HG03558 (cell line): Measurements from ENCODE around the gene MFNG.

Experiments used
- ATAC-seq: cut with Tn5 transposase; IDR thresholded peaks from one replicate; pipeline ENCODE4 v1.9.1; 2021; ENCODE audit warnings: moderate number of reproducible peaks; ENCODE audit not compliant: unreplicated experiment; ENCODE audit errors: extremely low read depth

Gene MFNG

DNA sequence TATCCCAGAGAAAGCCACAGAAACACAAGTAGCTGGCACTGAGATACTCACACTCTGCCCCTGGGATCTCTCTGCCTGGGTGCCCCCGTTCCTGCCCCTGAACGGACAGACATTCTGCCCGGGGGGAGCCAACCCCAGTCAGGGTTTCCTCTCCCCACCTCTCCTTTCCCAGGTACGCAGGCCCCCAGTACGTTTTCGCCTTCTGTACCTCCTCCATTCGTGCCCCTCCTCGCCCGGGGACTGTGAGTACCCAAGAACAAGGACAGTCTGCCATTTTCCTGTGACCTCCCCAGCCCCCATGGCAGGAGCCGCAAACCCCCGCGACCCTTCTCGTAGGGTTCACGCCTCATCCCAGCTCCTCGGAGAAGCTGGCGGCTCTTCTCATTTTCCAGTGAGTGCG lies 29.8 kb downstream of the MFNG start:
- ATAC-seq, result no peak

DNA sequence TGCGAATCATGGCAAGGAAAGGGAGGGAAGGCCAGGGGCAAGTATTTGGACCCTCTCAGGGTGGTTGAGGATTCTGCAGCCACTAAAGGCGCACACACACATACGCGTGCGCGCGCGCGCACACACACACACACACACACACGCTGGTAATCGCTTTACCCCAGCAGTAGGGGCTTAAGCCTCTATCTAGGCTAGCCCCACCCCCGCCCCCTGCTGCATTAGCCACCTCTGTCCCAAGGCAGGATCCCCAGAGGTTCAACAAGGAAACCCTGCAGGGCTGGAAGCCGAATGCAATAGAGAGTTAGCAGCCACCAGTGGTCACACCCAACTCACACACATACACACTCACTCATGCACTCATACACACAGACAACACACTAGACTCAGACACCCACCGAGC lies 30.3 kb downstream of the MFNG start:
- no peak for ATAC-seq

DNA sequence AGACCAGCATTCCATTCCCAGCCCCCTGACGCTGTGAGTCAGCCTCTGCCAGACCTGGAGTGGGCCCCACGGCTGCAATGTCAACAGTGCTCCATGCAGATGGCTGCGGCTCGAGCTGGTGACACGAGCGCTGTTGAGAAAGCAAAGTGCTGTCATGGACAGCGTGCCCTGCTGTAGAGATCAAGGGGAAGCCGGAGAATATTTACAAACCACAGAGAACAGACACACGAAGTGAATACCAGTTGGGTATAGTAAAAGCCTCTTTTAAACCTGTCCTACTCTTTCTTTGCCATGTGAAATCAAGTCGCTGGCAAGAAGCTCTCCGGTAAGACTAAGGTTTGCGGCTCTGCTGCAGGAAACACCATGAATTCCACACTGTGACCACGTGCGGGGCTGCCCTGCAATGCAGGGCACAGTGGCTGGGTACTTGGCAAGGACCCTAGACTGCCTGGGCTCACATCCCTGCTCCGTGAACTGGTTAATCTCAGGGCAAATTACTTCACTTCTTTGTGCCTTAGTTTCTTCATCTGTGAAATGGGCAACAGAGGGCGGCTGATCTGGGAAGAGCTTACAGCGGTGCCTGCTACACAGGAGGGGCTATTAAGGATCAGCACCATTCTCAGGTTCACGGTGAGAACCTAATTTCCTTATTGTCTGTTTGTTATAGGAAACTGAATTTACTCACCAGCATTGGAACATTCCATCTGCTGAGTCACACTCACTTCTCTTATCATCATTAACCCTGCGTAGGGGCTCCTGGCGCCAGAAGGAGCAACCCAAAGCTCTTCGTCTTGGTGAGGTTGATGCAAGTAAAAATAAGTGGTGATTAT lies 31.1 kb downstream of the MFNG start:
- ATAC-seq, result no peak

DNA sequence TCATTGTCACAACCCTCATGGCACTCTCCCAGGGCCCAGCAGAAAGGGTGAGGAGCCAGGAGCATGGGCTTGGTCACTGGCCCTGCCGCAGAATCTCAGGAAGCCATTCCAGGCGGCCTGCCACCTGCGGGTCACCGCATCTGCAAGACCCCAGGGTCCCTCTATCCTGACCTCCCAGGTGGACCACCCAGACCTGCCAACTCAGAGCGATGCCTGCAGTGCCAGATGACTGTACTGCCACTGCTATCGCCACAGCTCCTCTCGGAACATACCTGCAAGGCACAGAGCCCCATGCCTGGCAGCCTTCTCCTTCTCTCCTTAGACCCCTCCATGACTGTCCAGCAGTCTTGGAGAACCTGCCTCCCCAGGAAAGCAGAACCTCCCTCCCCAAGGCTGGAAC lies 32.5 kb downstream of the MFNG start:
- ATAC-seq, result no peak

DNA sequence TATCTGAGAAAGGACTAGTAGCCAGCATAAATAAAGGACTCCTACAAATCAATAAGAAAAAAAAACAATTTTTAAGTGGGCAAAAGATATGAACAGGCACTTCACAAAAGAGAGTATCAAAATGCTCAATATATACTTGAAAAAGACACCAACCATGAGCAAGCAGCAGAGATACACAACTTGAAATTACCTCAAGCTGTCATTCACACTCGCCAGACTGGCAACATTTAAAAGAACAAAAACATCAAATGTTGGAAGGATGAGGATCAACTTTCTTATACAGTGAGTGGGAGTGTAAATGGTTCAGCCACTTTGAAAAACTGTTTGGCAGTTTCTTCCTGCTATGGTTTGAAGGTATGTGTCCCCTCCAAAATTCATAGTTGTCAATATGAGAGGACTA lies 35.0 kb downstream of the MFNG start:
- no peak for ATAC-seq

DNA sequence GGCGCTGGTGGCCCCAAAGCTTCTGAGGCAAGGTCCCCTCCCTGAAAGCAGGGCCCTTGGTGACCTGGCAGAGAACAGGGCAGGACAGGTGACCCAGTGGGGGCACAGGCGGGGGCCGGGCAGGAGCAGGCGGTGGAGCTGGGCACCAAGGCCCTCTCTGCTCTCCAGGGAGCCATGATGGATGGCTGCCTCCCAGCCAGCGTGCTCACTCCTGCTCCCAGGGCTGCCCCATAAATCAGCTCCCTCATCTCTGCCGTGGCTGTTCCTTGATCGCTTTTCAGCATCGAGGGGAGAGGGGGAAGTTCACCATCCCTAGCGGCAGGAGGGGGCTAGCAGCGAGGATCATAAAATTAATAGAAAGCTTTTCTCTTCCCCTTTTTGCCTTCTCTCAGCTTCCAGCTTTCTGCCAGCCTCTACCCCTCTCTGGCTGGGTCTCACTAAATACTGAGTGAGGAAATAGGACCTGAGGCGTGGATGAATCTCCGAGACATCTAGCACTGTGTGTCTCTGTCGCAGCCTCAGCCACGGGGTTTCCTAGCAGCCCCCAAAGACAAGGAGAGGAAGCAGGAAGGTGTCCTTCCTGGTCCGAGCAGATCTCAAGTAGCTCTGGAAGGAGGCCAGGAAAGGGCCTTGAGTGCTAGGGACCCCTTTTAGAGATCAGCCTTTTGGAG lies 36.7 kb downstream of the MFNG start:
- no peak for ATAC-seq

DNA sequence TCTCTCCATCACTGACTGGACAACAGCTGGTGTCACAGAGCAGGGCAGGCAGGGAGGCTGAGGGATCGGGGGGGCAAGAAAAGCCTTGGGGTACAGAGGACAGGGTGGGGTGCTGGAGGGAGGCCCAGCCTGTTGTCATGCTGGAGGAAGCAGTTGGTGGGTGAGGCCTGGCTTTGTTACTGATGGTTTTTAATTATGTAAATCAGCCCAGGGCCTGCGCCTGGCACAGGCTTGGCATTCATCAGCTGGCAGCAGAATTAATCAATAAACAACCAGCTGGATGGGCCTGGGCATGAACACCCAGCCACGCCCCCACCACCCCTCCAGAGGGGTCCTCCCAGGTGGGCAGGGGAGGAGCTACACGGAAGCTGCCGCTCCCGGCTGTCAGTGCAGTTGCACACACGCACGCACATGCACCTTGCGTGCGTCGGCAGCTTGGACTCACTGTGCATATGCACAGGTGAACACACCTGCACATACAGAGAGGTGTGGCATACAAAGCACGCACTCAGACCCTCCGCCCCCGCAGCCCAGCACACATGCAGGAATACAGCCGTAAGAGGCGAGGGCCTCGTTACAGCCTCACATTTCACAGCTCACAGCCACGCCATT lies 37.6 kb downstream of the MFNG start:
- ATAC-seq, result no peak

DNA sequence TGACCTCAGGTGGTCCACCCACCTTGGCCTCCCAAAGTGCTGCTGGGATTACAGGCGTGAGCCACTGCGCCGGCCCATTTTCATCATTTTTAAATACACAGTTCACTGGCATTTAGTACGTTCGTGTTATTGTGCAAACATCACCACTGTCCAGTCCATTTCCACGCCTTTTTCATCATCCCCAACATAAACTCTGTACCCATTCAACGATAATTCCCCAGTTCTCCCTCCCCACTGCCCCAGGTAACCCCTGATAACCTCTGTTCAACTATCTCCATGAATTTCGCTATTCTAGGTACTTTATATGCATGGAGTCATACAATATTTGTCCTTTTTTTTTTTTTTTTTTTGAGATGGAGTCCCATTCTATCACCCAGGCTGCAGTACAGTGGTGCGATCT lies 40.7 kb downstream of the MFNG start:
- no peak for ATAC-seq

DNA sequence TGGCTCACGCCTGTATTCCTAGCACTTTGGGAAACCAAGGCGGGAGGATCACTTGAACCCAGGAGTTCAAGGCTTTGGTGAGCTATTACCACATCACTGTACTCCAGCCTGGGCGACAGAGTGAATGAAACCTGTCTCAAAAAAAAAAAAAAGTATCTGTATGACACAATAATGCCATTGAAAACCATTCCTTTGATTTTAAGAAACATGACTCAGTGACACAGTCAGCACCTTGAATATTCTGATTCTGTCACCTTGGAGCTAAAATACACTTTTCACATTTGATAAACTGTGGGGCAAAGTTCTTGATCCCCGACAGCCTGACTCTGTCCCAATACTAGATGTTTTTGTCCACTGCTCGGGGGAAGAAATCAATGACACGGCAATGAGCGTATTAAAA lies 42.2 kb downstream of the MFNG start:
- no peak for ATAC-seq

DNA sequence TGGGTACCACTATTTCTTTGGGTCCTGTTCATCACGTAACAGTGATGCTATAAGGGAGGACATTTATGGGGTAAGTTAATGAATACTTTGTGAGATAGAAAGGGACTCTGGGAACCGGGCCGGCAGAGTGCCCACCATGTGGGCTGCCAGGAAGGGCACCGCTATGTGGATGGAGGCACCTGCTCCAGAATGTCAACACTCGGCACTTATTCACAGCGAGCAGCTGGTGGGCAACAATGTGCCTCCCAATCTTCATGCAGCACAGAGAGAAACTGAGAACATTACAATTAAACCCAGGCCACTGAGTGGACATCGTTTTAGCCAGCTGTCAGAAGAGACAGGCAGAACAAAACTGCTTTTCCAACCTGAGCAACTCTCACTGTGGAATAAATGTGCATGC lies 43.1 kb downstream of the MFNG start:
- no peak for ATAC-seq

DNA sequence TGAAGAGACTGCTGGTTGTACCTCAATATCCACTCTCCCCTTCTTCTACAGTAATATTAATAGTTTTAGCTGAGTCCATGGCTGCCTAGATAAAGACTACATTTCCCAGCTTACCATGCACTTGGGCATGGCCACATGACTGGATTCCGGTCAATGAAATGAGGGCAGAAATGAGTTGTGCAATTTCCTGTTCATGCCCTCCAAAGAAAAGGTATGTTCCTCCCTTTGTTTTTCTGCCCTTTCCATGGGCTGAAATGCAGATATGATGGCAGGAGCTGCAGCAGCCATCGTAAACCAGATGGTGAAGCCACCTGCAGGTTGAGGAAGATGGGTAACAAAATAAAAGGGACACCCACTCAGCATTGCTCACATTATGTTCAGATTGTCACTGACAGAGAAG lies 43.6 kb downstream of the MFNG start:
- ATAC-seq, result no peak

DNA sequence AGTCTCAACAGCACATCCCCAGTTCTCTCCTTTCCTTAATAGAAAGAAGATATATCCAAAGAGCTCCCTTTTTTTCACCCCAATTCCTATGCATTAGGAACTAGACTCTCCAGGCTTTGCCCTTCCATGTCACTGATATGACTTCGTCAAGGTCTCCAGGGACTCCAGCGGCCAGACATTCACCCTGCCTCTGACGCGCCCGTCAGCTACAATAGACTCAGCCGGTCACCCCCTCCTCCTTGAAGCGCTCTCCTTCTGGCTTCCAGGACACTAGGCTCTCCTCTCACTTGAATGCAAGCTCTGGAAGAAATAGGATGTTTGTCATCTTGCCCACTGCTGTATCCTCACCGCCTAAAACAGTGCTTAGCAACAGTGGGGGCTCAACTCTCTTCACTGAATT lies 44.0 kb downstream of the MFNG start:
- ATAC-seq, result no peak

DNA sequence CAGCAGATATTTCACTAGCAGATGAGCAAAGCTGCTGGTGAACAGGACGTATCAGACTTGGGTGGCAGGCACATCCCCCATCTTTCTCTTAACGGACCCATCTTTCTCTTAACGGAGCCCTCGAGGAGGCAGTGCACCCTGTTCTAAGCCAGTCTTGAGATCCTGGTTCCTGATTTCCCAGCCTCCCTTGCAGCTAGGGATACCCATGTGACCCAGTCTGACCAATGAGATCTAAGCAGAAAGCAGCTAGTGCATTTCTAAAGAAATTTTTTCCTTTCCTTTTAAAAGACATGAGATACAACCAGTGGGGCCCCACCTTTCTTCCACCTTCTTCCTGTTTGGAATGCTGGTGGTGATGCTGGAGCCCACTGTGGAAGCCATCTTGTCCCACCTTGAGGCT lies 45.3 kb downstream of the MFNG start:
- ATAC-seq, result no peak

DNA sequence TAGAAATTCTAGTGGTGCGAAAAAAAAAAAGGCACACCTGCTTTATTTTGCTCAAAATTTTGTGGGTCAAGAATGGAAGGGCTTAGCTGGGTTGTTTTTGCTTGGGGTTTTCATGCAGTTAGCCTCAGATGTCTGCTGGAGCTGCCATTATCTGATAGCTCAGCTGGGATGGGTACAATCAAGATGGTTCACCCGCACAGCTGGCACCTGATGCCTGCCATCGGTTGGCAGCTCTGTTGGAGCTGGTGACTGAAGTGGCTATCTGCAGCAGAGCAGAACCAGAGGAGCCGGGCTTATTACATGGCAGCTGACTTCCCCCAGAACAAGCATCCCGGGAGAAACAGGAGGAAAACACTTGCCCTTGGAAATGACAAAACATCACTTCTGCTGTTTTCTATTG lies 46.8 kb downstream of the MFNG start:
- no peak for ATAC-seq

DNA sequence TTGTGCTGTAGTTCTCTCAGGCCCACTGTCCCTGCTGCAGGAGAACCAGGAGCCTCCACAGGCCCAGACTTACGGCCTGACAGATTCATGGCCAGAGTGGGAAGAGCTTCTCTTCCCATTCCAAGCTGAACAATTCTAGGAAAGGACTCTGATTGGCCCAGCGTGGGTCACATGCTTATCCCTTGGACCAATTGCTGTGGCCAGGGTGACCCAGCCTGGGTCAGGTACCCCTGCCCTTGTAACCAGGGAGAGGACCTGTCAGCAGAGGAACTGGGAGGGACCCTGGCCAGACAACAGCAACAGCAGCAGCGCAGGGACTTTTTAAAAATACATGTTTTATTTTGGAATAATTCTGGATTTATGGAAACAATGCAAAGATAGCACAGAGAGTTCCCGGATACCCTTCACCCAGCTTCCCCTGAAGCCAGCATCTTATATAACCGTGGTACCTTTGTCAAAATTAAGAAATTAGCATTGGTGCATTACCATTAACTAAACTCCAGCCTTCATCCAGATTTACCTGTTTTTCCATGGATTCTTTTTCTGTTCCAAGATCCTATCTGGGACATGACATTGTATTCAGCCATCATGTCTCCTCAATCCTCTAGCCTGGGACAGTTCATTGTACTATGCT lies 50.1 kb downstream of the MFNG start:
- ATAC-seq, result no peak

DNA sequence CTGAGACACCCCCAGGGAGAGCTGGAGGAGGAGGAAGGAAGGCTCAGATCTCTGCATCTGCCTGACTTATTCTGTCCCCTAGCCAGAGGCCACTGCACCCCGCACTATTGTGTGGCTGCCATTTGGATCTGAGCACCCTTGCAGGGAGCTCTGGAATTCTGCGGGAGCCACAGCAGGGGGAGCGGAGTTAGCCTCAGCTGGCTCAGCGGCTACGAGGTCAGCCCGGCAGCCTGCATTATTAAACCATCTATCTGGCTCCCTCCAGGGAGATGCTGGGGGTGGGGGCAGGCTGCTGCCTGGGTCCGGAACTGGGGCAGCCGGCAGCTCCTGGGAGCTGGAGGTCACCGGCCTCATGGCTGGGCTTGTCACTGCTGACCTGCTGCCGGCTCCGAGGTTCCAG lies 52.4 kb downstream of the MFNG start:
- no peak for ATAC-seq

DNA sequence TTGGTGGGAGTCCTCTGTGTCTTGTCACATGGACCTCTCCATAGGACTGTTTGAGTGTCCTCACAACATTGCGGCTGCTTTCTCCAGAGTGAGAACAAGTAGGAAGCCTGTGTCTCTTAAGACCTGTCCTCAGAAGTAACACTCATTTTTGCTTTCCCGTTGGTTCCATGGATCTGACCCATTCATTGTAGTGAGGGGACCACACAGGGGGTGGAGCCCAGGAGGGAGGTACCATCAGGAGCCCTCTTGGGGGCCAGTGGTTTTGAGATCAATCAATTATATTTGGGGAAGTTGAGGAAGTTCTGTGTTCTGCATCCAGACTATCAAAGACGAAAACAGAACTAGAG lies 53.5 kb downstream of the MFNG start:
- no peak for ATAC-seq

DNA sequence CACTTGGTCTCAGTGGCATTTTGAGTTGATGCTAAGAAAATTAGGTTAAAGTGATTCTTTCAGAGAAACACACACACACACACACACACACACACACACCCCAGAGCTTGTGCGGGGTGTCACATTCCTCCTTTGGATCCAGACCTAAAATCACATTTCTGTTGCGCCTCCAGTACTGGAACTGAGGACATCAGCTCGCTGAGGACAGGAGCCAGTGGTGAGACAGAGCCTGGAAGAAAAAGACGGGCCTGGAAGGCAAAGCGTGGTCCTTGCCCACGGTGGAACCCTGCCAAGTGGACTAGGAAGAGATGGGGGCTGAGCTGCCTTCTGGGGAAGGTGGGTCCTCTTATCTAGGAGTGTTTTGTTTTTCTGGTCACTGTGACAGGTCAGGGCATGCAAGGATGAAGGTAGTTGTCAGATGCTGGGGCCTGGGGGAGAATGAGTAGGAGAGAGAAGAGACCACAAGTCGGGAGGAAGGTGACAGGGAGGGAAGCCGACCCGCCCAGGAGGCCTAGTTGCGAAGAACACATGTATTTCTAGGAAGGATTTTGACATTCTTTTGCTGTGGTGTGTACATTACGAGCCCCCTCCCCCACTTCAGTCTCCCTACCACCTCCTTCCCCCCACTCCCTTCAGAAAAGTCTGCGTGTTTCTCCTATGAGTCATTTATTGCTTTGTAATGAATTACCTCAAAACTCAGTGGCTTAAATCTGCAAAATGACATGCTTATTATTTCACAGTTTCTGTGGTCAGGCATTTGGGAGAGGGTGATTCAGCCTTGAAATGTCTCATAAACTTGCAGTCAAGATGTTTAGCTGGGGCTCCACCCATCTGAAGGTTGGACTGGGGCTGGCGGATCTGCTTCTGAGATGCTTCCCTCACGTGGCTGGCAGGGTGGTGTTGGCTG lies 54.1 kb downstream of the MFNG start:
- no peak for ATAC-seq

DNA sequence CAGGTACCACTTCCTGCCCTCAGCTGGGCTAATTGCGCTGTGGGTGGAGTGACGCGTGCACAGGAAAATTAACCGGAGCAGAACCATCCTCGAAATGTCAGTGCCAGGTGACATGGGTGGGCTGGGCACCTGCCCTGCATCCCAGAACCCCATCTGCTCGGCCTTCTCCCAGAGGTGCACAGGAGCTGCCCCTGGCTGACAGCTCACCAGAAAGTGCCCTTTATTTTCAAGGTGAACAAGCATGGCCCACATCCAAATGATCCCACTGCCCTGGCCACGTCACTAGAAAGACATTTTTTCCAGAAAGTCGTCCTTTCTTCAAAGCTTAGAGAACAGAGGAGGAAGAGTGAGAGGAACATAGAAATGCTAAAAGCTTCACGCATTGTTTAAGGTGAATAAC lies 54.8 kb downstream of the MFNG start:
- ATAC-seq, result no peak

DNA sequence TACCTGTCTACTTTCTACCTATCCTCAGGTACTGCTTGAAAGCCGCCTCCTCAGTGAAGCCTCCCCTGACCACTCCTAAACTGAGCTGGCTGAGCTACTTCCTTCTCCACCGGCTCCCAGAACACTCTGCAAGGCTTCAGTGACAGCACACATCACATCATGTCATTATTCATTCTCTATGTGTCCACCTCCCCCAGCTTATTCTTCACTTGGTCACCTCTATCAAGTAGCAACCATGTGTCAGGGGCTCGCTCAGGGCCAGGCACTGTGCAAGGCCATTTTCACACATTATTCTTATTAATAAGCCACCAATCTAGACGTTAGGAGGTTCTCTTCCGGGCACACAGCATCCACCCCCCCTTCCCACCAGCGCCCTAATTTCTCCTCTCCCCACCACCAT lies 55.2 kb downstream of the MFNG start:
- ATAC-seq, result no peak
